ENCODE measurements around the gene FUT9.

Gene FUT9

GRCh38 chr6:96197241-96197640 is 181.5 kb downstream of the FUT9 start:
- Histone ChIP-seq H3K4me3 (ENCODE audit: low read length in 2 of 2) (no peak overlapping the region), H3K27ac (ENCODE audit: low read depth in 2 of 2, low read length in 2 of 2) (no peak overlapping the region), H3K27me3 (ENCODE audit: control insufficient read depth in 2 of 2, insufficient read depth in 2 of 2, low read length in 2 of 2) (no peaks in the 10 kb centered on the region)

GRCh38 chr6:96202571-96202970 is 186.8 kb downstream of the FUT9 start:
- Histone ChIP-seq H3K4me3 (ENCODE audit: low read length in 2 of 2) (no peak overlapping the region), H3K36me3 (ENCODE audit: control insufficient read depth in 2 of 2, insufficient read depth in 2 of 2, low read length in 2 of 2) (no peaks in the 10 kb centered on the region), H3K4me1 (ENCODE audit: control insufficient read depth in 2 of 2, insufficient read depth in 2 of 2, low read length in 2 of 2) (no peaks in the 10 kb centered on the region), H3K27ac (ENCODE audit: low read depth in 2 of 2, low read length in 2 of 2) (no peak overlapping the region), H3K9ac (ENCODE audit: low read depth in 1 of 2, low read length in 2 of 2) (no peak overlapping the region), H3K9me3 (ENCODE audit: control insufficient read depth in 2 of 2, low read length in 2 of 2) (no peaks in the 10 kb centered on the region), H3K27me3 (ENCODE audit: control insufficient read depth in 2 of 2, insufficient read depth in 2 of 2, low read length in 2 of 2) (no peaks in the 10 kb centered on the region)

More at GRCh38 chr6:96197241-96197640, 181.5 kb downstream of the FUT9 start:
- Histone ChIP-seq H3K9ac (ENCODE audit: low read depth in 1 of 2, low read length in 2 of 2) (no peak overlapping the region), H3K4me1 (ENCODE audit: control insufficient read depth in 2 of 2, insufficient read depth in 2 of 2, low read length in 2 of 2) (no peaks in the 10 kb centered on the region), H3K36me3 (ENCODE audit: control insufficient read depth in 2 of 2, insufficient read depth in 2 of 2, low read length in 2 of 2) (no peaks in the 10 kb centered on the region), H3K9me3 (ENCODE audit: control insufficient read depth in 2 of 2, low read length in 2 of 2) (no peaks in the 10 kb centered on the region)

GRCh38 chr6:96211341-96211740 is 195.6 kb downstream of the FUT9 start:
- Histone ChIP-seq H3K36me3 (ENCODE audit: control insufficient read depth in 2 of 2, insufficient read depth in 2 of 2, low read length in 2 of 2) (no peaks in the 10 kb centered on the region), H3K27ac (ENCODE audit: low read depth in 2 of 2, low read length in 2 of 2) (no peak overlapping the region), H3K27me3 (ENCODE audit: control insufficient read depth in 2 of 2, insufficient read depth in 2 of 2, low read length in 2 of 2) (no peaks in the 10 kb centered on the region), H3K9me3 (ENCODE audit: control insufficient read depth in 2 of 2, low read length in 2 of 2) (no peaks in the 10 kb centered on the region), H3K4me1 (ENCODE audit: control insufficient read depth in 2 of 2, insufficient read depth in 2 of 2, low read length in 2 of 2) (no peaks in the 10 kb centered on the region), H3K9ac (ENCODE audit: low read depth in 1 of 2, low read length in 2 of 2) (no peak overlapping the region), H3K4me3 (ENCODE audit: low read length in 2 of 2) (no peak overlapping the region)

GRCh38 chr6:96212066-96212465 is 196.3 kb downstream of the FUT9 start:
- Histone ChIP-seq H3K27me3 (ENCODE audit: control insufficient read depth in 2 of 2, insufficient read depth in 2 of 2, low read length in 2 of 2) (no peaks in the 10 kb centered on the region), H3K4me1 (ENCODE audit: control insufficient read depth in 2 of 2, insufficient read depth in 2 of 2, low read length in 2 of 2) (no peaks in the 10 kb centered on the region), H3K9ac (ENCODE audit: low read depth in 1 of 2, low read length in 2 of 2) (no peak overlapping the region), H3K4me3 (ENCODE audit: low read length in 2 of 2) (no peak overlapping the region), H3K27ac (ENCODE audit: low read depth in 2 of 2, low read length in 2 of 2) (no peak overlapping the region), H3K9me3 (ENCODE audit: control insufficient read depth in 2 of 2, low read length in 2 of 2) (no peaks in the 10 kb centered on the region), H3K36me3 (ENCODE audit: control insufficient read depth in 2 of 2, insufficient read depth in 2 of 2, low read length in 2 of 2) (no peaks in the 10 kb centered on the region)

GRCh38 chr6:96213784-96214183 is 198.0 kb downstream of the FUT9 start:
- Histone ChIP-seq H3K9me3 (ENCODE audit: control insufficient read depth in 2 of 2, low read length in 2 of 2) (no peaks in the 10 kb centered on the region), H3K9ac (ENCODE audit: low read depth in 1 of 2, low read length in 2 of 2) (no peak overlapping the region), H3K4me1 (ENCODE audit: control insufficient read depth in 2 of 2, insufficient read depth in 2 of 2, low read length in 2 of 2) (no peaks in the 10 kb centered on the region), H3K36me3 (ENCODE audit: control insufficient read depth in 2 of 2, insufficient read depth in 2 of 2, low read length in 2 of 2) (no peaks in the 10 kb centered on the region), H3K27ac (ENCODE audit: low read depth in 2 of 2, low read length in 2 of 2) (no peak overlapping the region), H3K4me3 (ENCODE audit: low read length in 2 of 2) (no peak overlapping the region), H3K27me3 (ENCODE audit: control insufficient read depth in 2 of 2, insufficient read depth in 2 of 2, low read length in 2 of 2) (no peaks in the 10 kb centered on the region)

- Histone ChIP-seq H3K27ac (ENCODE audit: low read depth in 2 of 2, low read length in 2 of 2) (no peak overlapping the region), H3K36me3 (ENCODE audit: control insufficient read depth in 2 of 2, insufficient read depth in 2 of 2, low read length in 2 of 2) (no peaks in the 10 kb centered on the region), H3K9ac (ENCODE audit: low read depth in 1 of 2, low read length in 2 of 2) (no peak overlapping the region), H3K27me3 (ENCODE audit: control insufficient read depth in 2 of 2, insufficient read depth in 2 of 2, low read length in 2 of 2) (no peaks in the 10 kb centered on the region), H3K4me1 (ENCODE audit: control insufficient read depth in 2 of 2, insufficient read depth in 2 of 2, low read length in 2 of 2) (no peaks in the 10 kb centered on the region), H3K9me3 (ENCODE audit: control insufficient read depth in 2 of 2, low read length in 2 of 2) (no peaks in the 10 kb centered on the region), H3K4me3 (ENCODE audit: low read length in 2 of 2) (no peak overlapping the region)
Observed at GRCh38 chr6:96223695-96224094, 207.9 kb downstream of the FUT9 start.

- Histone ChIP-seq H3K9me3 (ENCODE audit: control insufficient read depth in 2 of 2, low read length in 2 of 2) (no peaks in the 10 kb centered on the region), H3K9ac (ENCODE audit: low read depth in 1 of 2, low read length in 2 of 2) (no peak overlapping the region), H3K36me3 (ENCODE audit: control insufficient read depth in 2 of 2, insufficient read depth in 2 of 2, low read length in 2 of 2) (no peaks in the 10 kb centered on the region), H3K27me3 (ENCODE audit: control insufficient read depth in 2 of 2, insufficient read depth in 2 of 2, low read length in 2 of 2) (no peaks in the 10 kb centered on the region), H3K27ac (ENCODE audit: low read depth in 2 of 2, low read length in 2 of 2) (no peak overlapping the region), H3K4me1 (ENCODE audit: control insufficient read depth in 2 of 2, insufficient read depth in 2 of 2, low read length in 2 of 2) (no peaks in the 10 kb centered on the region), H3K4me3 (ENCODE audit: low read length in 2 of 2) (no peak overlapping the region)
Observed at GRCh38 chr6:96227135-96227534, 211.4 kb downstream of the FUT9 start.

GRCh38 chr6:96234444-96234843 is 218.7 kb downstream of the FUT9 start:
- H3K27me3 ChIP-seq (ENCODE audit: control insufficient read depth in 2 of 2, insufficient read depth in 2 of 2, low read length in 2 of 2): no peaks in the 10 kb centered on the region
- no peak overlapping the region for H3K9ac ChIP-seq (ENCODE audit: low read depth in 1 of 2, low read length in 2 of 2)
- no peak overlapping the region for H3K4me3 ChIP-seq (ENCODE audit: low read length in 2 of 2)
- H3K9me3 ChIP-seq (ENCODE audit: control insufficient read depth in 2 of 2, low read length in 2 of 2): no peaks in the 10 kb centered on the region
- no peaks in the 10 kb centered on the region for H3K36me3 ChIP-seq (ENCODE audit: control insufficient read depth in 2 of 2, insufficient read depth in 2 of 2, low read length in 2 of 2)
- no peaks in the 10 kb centered on the region for H3K4me1 ChIP-seq (ENCODE audit: control insufficient read depth in 2 of 2, insufficient read depth in 2 of 2, low read length in 2 of 2)
- no peak overlapping the region for H3K27ac ChIP-seq (ENCODE audit: low read depth in 2 of 2, low read length in 2 of 2)

GRCh38 chr6:96235927-96236326 is 220.2 kb downstream of the FUT9 start:
- Histone ChIP-seq H3K27ac (ENCODE audit: low read depth in 2 of 2, low read length in 2 of 2) (no peak overlapping the region), H3K4me3 (ENCODE audit: low read length in 2 of 2) (no peak overlapping the region), H3K36me3 (ENCODE audit: control insufficient read depth in 2 of 2, insufficient read depth in 2 of 2, low read length in 2 of 2) (no peaks in the 10 kb centered on the region), H3K9ac (ENCODE audit: low read depth in 1 of 2, low read length in 2 of 2) (no peak overlapping the region), H3K4me1 (ENCODE audit: control insufficient read depth in 2 of 2, insufficient read depth in 2 of 2, low read length in 2 of 2) (no peaks in the 10 kb centered on the region), H3K9me3 (ENCODE audit: control insufficient read depth in 2 of 2, low read length in 2 of 2) (no peaks in the 10 kb centered on the region), H3K27me3 (ENCODE audit: control insufficient read depth in 2 of 2, insufficient read depth in 2 of 2, low read length in 2 of 2) (no peaks in the 10 kb centered on the region)

- H3K27ac ChIP-seq (ENCODE audit: low read depth in 2 of 2, low read length in 2 of 2): no peak overlapping the region
- no peak overlapping the region for H3K4me3 ChIP-seq (ENCODE audit: low read length in 2 of 2)
- H3K27me3 ChIP-seq (ENCODE audit: control insufficient read depth in 2 of 2, insufficient read depth in 2 of 2, low read length in 2 of 2): no peaks in the 10 kb centered on the region
- H3K9me3 ChIP-seq (ENCODE audit: control insufficient read depth in 2 of 2, low read length in 2 of 2): no peaks in the 10 kb centered on the region
- H3K4me1 ChIP-seq (ENCODE audit: control insufficient read depth in 2 of 2, insufficient read depth in 2 of 2, low read length in 2 of 2): no peaks in the 10 kb centered on the region
- H3K36me3 ChIP-seq (ENCODE audit: control insufficient read depth in 2 of 2, insufficient read depth in 2 of 2, low read length in 2 of 2): no peaks in the 10 kb centered on the region
- H3K9ac ChIP-seq (ENCODE audit: low read depth in 1 of 2, low read length in 2 of 2): no peak overlapping the region
Observed at GRCh38 chr6:96236471-96236870, 220.7 kb downstream of the FUT9 start.

Measured in mucosa of rectum (tissue), 2 donors.